WTC11 (cell line): ENCODE results near the gene CLCN1.

Source experiments
- CREB1 ChIP-seq: sonication (generic); formaldehyde crosslinking; IDR thresholded peaks from 2 replicates; pipeline ENCODE4 v1.8.0; 2023; ENCODE audit warnings: mild to moderate bottlenecking, missing genetic modification reagents
- GABPB1 ChIP-seq: sonication (generic); formaldehyde crosslinking; IDR thresholded peaks from 2 replicates; pipeline ENCODE4 v1.8.1; 2023; ENCODE audit warnings: mild to moderate bottlenecking, missing genetic modification reagents
- TF ChIP-seq, protein P1 (sequence below): fragments of 200-600 bp; IDR thresholded peaks from 2 replicates; pipeline ENCODE4 v1.8.0; 2022; ENCODE audit warnings: antibody characterized with exemption

DNA sequence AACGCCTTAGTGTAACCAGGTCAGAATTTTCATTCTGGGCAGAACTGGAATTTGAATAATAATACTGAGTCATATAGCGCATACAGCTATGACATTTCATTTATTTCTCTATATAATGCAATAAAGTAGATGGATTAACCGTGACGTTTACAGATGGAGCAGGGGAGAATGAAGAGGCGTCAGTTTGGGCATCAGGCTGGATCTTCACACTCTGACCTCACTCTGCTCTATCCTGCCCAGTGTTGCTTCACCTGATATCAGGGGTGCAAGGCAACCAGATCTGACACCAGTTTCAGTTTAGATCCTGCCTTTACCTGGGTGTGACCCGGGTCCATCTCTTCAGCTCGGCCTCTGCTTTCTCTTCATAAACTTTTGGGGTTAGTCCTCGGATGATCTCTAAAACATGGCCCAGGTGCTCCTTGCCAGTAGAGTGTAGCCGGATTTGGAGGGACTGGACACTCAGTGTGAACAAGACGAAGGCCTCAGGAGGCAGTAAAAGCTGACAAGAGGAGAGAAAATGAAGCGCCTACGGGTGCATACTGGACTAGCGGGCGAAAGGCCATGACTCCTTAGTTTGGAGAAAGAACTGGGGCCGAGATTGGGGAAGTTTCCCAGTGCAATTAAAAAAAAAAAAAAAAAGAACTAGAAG lies 63.8 kb downstream of the CLCN1 start:
- no peak for TF ChIP-seq CREB1 (CRISPR knock-in tag)
- TF ChIP-seq, protein P1, sequence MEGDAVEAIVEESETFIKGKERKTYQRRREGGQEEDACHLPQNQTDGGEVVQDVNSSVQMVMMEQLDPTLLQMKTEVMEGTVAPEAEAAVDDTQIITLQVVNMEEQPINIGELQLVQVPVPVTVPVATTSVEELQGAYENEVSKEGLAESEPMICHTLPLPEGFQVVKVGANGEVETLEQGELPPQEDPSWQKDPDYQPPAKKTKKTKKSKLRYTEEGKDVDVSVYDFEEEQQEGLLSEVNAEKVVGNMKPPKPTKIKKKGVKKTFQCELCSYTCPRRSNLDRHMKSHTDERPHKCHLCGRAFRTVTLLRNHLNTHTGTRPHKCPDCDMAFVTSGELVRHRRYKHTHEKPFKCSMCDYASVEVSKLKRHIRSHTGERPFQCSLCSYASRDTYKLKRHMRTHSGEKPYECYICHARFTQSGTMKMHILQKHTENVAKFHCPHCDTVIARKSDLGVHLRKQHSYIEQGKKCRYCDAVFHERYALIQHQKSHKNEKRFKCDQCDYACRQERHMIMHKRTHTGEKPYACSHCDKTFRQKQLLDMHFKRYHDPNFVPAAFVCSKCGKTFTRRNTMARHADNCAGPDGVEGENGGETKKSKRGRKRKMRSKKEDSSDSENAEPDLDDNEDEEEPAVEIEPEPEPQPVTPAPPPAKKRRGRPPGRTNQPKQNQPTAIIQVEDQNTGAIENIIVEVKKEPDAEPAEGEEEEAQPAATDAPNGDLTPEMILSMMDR = no peak
- no peak for TF ChIP-seq GABPB1 (CRISPR knock-in tag)
